ENCODE data around the gene LHFPL3. TPM values are rescaled to one million over a fixed set of nuclear protein-coding genes. Genes with fewer than 3 reads are reported as not detected.

LHFPL3 gene
- polyA plus RNA-seq, 2 of the 4 experiments (the other 2 are of a cell fraction), result not detected

GRCh38 chr7:104841798-104842197, 513.4 kb downstream of the LHFPL3 start:
- 0% methylated on average over 1 of the region's 1 CpG for WGBS (ENCODE audit: missing lambda C conversion rate)
- DNase-seq (ENCODE audit: low read depth in 1 of 2, low spot score in 1 of 2) (no peak), ATAC-seq (no peak), FAIRE-seq (no peak)
- Histone ChIP-seq H3K4me3 (no peak overlapping the region), H3K4me1 (no peaks in the 10 kb centered on the region), H3K9me3 (no peaks in the 10 kb centered on the region), H3K4me2 (no peak overlapping the region), H3K27ac (no peak overlapping the region)
- POLR2A ChIA-PET, result no interaction called here
- no peak for TF ChIP-seq ATOH8 (CRISPR knock-in tag; IDR thresholded peaks at IDR 0.05; ENCODE audit: low read depth)
- TF ChIP-seq, protein P1, sequence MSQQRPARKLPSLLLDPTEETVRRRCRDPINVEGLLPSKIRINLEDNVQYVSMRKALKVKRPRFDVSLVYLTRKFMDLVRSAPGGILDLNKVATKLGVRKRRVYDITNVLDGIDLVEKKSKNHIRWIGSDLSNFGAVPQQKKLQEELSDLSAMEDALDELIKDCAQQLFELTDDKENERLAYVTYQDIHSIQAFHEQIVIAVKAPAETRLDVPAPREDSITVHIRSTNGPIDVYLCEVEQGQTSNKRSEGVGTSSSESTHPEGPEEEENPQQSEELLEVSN (IDR thresholded peaks at IDR 0.05; ENCODE audit: borderline replicate concordance, low read depth), result no peak
- no peak for TF ChIP-seq KDM1A (IDR thresholded peaks at IDR 0.05; ENCODE audit: low read depth)
- no peak for TF ChIP-seq RAD21 (conservative IDR thresholded peaks at IDR 0.05 in 1 of 2, IDR thresholded peaks at IDR 0.05 in 1 of 2)
- no peak for TF ChIP-seq NR3C1 (IDR thresholded peaks at IDR 0.05)
- no peak for TF ChIP-seq HEYL (CRISPR knock-in tag; IDR thresholded peaks at IDR 0.05)
- TF ChIP-seq CEBPB (IDR thresholded peaks at IDR 0.05), result no peak
- no peak for TF ChIP-seq SMC3 (IDR thresholded peaks at IDR 0.05)
- TF ChIP-seq, protein P2, sequence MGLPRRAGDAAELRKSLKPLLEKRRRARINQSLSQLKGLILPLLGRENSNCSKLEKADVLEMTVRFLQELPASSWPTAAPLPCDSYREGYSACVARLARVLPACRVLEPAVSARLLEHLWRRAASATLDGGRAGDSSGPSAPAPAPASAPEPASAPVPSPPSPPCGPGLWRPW (IDR thresholded peaks at IDR 0.05), result no peak
- CTCF ChIA-PET, result no interaction called here

DNA sequence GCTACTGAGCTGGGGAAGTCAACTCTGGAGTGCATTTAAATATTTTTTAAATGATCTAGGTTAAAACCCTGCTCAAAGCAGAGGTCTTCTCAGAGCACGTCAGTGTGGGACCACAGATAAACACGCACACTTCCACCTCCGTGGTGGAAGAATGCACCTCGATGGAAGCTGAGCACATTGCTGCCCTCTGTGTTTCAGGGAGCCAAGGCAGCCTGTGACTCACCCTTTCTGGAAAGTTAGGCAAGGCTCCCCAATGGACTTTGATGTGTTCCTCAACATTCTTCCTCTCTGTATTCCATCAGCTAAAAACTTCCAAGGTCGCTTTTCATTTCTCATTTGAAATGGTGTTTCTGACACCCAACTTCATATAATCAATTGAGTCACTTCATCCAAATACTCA, 514.8 kb downstream of the LHFPL3 start:
- no peaks in the 10 kb centered on the region for H3K4me1 ChIP-seq
- ATAC-seq (no peak), FAIRE-seq (no peak), DNase-seq (ENCODE audit: low read depth in 1 of 2, low spot score in 1 of 2) (no peak)
- ChIA-PET POLR2A (no interaction called here), CTCF (interaction anchor here (1.4 kb wide), 1 partner anchor 612 kb away, joined by 3 read pairs; no protein-coding TSS in a partner anchor)
- no peaks in the 10 kb centered on the region for H3K9me3 ChIP-seq
- TF ChIP-seq HEYL (CRISPR knock-in tag; IDR thresholded peaks at IDR 0.05) (no peak), FOXS1 (CRISPR knock-in tag; IDR thresholded peaks at IDR 0.05) (no peak), RAD21 (conservative IDR thresholded peaks at IDR 0.05 in 1 of 2, IDR thresholded peaks at IDR 0.05 in 1 of 2) (no peak), KDM1A (IDR thresholded peaks at IDR 0.05; ENCODE audit: low read depth) (no peak)
- WGBS (ENCODE audit: missing lambda C conversion rate), result 6% methylated on average over 5 of the region's 5 CpGs
- no peak overlapping the region for H3K4me2 ChIP-seq
- no peak overlapping the region for H3K27ac ChIP-seq
- no peak overlapping the region for H3K4me3 ChIP-seq

DNA sequence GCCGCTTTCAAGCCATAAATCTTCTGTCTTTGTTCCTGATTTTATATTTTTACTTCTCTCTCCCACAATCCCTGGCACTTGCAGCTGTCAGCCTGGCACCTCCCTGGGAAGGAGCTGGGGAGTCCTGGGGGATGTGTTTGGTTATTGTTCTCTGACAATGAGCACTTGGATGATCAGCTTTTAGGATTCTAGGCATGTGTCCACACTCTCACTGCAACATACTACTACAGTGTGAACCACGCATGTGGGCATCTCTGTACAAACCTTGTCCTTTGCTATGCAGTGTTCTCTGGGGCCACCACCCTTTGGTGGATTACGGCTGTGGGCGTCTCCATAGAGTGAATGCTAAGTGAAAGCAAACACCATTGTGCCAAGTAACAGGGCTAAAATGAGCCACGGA, 517.2 kb downstream of the LHFPL3 start:
- Histone ChIP-seq H3K27ac (no peak overlapping the region), H3K9me3 (no peaks in the 10 kb centered on the region), H3K4me2 (no peak overlapping the region), H3K4me1 (no peaks in the 10 kb centered on the region), H3K4me3 (no peak overlapping the region)
- CTCF ChIA-PET, result interaction anchor here (1.2 to 5.6 kb wide), 3 partner anchors 9 to 201 kb away, joined by 4 to 37 read pairs (median 5); no protein-coding TSS in a partner anchor
- WGBS (ENCODE audit: missing lambda C conversion rate), result 34% methylated on average over 5 of the region's 5 CpGs
- FAIRE-seq, result no peak
- no peak for ATAC-seq
- POLR2A ChIA-PET, result no interaction called here
- DNase-seq (ENCODE audit: low read depth in 1 of 2, low spot score in 1 of 2), result no peak
- no peak for TF ChIP-seq ZNF302 (CRISPR knock-in tag; IDR thresholded peaks at IDR 0.05)
- no peak for TF ChIP-seq KDM1A (IDR thresholded peaks at IDR 0.05; ENCODE audit: low read depth)

DNA sequence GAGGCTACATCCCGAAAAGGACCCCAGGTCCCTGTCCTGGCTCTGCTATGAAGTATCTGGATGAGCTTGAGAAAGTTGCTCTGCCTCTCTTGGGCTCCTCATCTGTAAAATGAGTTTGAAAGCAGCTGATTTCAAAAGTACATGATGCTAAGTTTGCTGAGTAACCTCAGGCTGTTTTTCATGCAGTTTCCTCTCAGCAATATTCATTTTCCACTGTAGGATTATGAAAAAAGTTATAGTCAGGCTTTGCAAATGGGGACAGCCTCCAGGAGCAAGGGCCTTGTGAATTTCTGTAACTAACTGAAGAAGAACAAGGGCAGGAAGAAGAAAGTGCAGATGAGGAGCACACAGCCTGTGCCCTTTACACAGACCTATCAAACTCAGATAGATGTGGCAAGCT, 518.3 kb downstream of the LHFPL3 start:
- 0% methylated on average over 1 of the region's 1 CpG for WGBS (ENCODE audit: missing lambda C conversion rate)
- H3K4me3 ChIP-seq, result no peak overlapping the region
- H3K9me3 ChIP-seq, result no peaks in the 10 kb centered on the region
- no peak overlapping the region for H3K4me2 ChIP-seq
- FAIRE-seq (no peak), DNase-seq (ENCODE audit: low read depth in 1 of 2, low spot score in 1 of 2) (no peak), ATAC-seq (no peak)
- ChIA-PET CTCF (interaction anchor here (0.6 to 5.6 kb wide), 12 partner anchors 10 to 1322 kb away, joined by 3 to 43 read pairs (median 4); no protein-coding TSS in a partner anchor), POLR2A (no interaction called here)
- H3K27ac ChIP-seq, result no peak overlapping the region
- no peaks in the 10 kb centered on the region for H3K4me1 ChIP-seq
- TF ChIP-seq, protein P3, sequence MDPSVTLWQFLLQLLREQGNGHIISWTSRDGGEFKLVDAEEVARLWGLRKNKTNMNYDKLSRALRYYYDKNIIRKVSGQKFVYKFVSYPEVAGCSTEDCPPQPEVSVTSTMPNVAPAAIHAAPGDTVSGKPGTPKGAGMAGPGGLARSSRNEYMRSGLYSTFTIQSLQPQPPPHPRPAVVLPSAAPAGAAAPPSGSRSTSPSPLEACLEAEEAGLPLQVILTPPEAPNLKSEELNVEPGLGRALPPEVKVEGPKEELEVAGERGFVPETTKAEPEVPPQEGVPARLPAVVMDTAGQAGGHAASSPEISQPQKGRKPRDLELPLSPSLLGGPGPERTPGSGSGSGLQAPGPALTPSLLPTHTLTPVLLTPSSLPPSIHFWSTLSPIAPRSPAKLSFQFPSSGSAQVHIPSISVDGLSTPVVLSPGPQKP (IDR thresholded peaks at IDR 0.05; ENCODE audit: low read depth, low read length), result no peak
- TF ChIP-seq, protein P4, sequence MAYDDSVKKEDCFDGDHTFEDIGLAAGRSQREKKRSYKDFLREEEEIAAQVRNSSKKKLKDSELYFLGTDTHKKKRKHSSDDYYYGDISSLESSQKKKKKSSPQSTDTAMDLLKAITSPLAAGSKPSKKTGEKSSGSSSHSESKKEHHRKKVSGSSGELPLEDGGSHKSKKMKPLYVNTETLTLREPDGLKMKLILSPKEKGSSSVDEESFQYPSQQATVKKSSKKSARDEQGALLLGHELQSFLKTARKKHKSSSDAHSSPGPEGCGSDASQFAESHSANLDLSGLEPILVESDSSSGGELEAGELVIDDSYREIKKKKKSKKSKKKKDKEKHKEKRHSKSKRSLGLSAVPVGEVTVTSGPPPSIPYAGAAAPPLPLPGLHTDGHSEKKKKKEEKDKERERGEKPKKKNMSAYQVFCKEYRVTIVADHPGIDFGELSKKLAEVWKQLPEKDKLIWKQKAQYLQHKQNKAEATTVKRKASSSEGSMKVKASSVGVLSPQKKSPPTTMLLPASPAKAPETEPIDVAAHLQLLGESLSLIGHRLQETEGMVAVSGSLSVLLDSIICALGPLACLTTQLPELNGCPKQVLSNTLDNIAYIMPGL (CRISPR knock-in tag; IDR thresholded peaks at IDR 0.05; ENCODE audit: borderline replicate concordance), result no peak
- TF ChIP-seq TP53 (CRISPR knock-in tag; IDR thresholded peaks at IDR 0.05), result no peak
- no peak for TF ChIP-seq KDM1A (IDR thresholded peaks at IDR 0.05; ENCODE audit: low read depth)
- TF ChIP-seq ZSCAN20 (CRISPR knock-in tag; IDR thresholded peaks at IDR 0.05), result no peak
- TF ChIP-seq RCOR1 (IDR thresholded peaks at IDR 0.05; ENCODE audit: low read depth, low read length), result no peak
- TF ChIP-seq, protein P5, sequence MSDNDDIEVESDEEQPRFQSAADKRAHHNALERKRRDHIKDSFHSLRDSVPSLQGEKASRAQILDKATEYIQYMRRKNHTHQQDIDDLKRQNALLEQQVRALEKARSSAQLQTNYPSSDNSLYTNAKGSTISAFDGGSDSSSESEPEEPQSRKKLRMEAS (IDR thresholded peaks at IDR 0.05), result no peak
- TF ChIP-seq FOSL2 (IDR thresholded peaks at IDR 0.05), result no peak
- TF ChIP-seq FOSL2 (CRISPR knock-in tag; IDR thresholded peaks at IDR 0.05), result no peak
- TF ChIP-seq MYC (IDR thresholded peaks at IDR 0.05; ENCODE audit: borderline replicate concordance, low read length), result no peak
- no peak for TF ChIP-seq ZFP36 (IDR thresholded peaks at IDR 0.05; ENCODE audit: borderline replicate concordance, partially characterized antibody)
- no peak for TF ChIP-seq FOXS1 (CRISPR knock-in tag; IDR thresholded peaks at IDR 0.05)
- TF ChIP-seq, protein P2 (IDR thresholded peaks at IDR 0.05), result no peak
- TF ChIP-seq, protein P6, sequence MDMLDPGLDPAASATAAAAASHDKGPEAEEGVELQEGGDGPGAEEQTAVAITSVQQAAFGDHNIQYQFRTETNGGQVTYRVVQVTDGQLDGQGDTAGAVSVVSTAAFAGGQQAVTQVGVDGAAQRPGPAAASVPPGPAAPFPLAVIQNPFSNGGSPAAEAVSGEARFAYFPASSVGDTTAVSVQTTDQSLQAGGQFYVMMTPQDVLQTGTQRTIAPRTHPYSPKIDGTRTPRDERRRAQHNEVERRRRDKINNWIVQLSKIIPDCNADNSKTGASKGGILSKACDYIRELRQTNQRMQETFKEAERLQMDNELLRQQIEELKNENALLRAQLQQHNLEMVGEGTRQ (IDR thresholded peaks at IDR 0.05), result no peak
- TF ChIP-seq ATOH8 (CRISPR knock-in tag; IDR thresholded peaks at IDR 0.05; ENCODE audit: low read depth), result no peak
